Ovary (tissue), 3 donors: ENCODE data around the gene PID1.

Experiments used
- POLR2A ChIP-seq: fragments of 450-650 bp; IDR thresholded peaks from one replicate; pipeline ENCODE4 v1.6.1; 2017; ENCODE audit warnings: antibody characterized with exemption, mild to moderate bottlenecking, moderate library complexity
- TF ChIP-seq, protein P1 (sequence below), 3 donors: fragments of 450-650 bp in 2 of 3; fragments of 200-600 bp in 1 of 3; IDR thresholded peaks; one replicate each; pipeline versions ENCODE4 v1.5.1 to v1.8.0; 2016 to 2022; ENCODE audit warnings: antibody characterized with exemption in 3 of 3, mild to moderate bottlenecking in 1 of 3
- donor health status: DM: no; HTN: no; CAD: no.

DNA sequence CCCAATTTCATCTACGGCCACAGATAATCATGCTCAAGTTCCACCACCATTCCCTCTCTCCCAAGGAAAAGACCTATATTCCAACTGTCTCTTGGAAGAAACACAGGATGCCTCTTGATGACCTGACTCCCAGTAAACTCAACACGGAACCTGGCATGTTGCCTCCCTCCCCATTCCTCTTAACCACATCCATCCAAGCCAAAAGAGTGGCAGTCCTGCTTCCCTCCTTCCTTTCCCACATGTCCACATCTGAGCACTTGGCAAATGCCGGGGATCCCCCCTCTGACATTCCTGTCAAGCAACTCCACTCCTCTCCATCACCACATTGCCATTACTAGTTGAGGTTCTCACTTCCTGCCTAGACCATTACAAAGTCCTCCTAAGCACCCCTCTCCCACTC is 49.4 kb downstream of the PID1 start:
- TF ChIP-seq, protein P1, sequence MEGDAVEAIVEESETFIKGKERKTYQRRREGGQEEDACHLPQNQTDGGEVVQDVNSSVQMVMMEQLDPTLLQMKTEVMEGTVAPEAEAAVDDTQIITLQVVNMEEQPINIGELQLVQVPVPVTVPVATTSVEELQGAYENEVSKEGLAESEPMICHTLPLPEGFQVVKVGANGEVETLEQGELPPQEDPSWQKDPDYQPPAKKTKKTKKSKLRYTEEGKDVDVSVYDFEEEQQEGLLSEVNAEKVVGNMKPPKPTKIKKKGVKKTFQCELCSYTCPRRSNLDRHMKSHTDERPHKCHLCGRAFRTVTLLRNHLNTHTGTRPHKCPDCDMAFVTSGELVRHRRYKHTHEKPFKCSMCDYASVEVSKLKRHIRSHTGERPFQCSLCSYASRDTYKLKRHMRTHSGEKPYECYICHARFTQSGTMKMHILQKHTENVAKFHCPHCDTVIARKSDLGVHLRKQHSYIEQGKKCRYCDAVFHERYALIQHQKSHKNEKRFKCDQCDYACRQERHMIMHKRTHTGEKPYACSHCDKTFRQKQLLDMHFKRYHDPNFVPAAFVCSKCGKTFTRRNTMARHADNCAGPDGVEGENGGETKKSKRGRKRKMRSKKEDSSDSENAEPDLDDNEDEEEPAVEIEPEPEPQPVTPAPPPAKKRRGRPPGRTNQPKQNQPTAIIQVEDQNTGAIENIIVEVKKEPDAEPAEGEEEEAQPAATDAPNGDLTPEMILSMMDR (IDR thresholded peaks at IDR 0.05), result no peak
- TF ChIP-seq POLR2A, result no peak
